Small intestine (tissue), 7 donors: ENCODE results near the gene DDX42. TPM values are rescaled to one million over a fixed set of nuclear protein-coding genes. Genes with fewer than 3 reads are reported as not detected.
A peak's percentile ranks its signal among the peaks of the same experiment; 100 is the strongest.

ENCODE experiments used
- DNase-seq, 2 donors: peaks; one replicate each; pipeline versions ENCODE4 v3.0.0 to v3.0.0-alpha.2; 2013
- FAIRE-seq: peaks from 2 replicates; lab custom pipeline; 2012; peaks lifted over from hg19 to GRCh38; lab: Jason Lieb, UNC
- H3K27ac ChIP-seq, 3 donors: one replicate each; pipeline ENCODE4 v1.5.1; 2013; ENCODE audit warnings: low read length in 2 of 3, mild to moderate bottlenecking in 2 of 3, control low read depth in 1 of 3, inconsistent platforms in 1 of 3, low read depth in 1 of 3, moderate library complexity in 1 of 3
- H3K27me3 ChIP-seq, 3 donors: one replicate each; pipeline ENCODE4 v1.6.1; 2013; ENCODE audit warnings: low read length in 3 of 3, inconsistent platforms in 1 of 3; ENCODE audit not compliant: control insufficient read depth in 3 of 3, insufficient read depth in 3 of 3
- H3K36me3 ChIP-seq, 3 donors: one replicate each; pipeline ENCODE4 v1.6.1; 2013; ENCODE audit warnings: low read length in 3 of 3, inconsistent platforms in 1 of 3, low read depth in 1 of 3, mild to moderate bottlenecking in 1 of 3, moderate library complexity in 1 of 3; ENCODE audit not compliant: control insufficient read depth in 3 of 3, insufficient read depth in 2 of 3
- H3K4me1 ChIP-seq, 3 donors: one replicate each; pipeline ENCODE4 v1.6.1; 2013; ENCODE audit warnings: low read length in 2 of 3, inconsistent platforms in 1 of 3, low read depth in 1 of 3, mild to moderate bottlenecking in 1 of 3, moderate library complexity in 1 of 3; ENCODE audit not compliant: control insufficient read depth in 3 of 3, insufficient read depth in 2 of 3
- H3K4me3 ChIP-seq, 3 donors: one replicate each; pipeline ENCODE4 v1.5.1; 2013; ENCODE audit warnings: low read length in 3 of 3, control low read depth in 1 of 3, inconsistent platforms in 1 of 3, low read depth in 1 of 3, mild to moderate bottlenecking in 1 of 3, moderate library complexity in 1 of 3
- H3K9me3 ChIP-seq, 2 donors: one replicate each; pipeline ENCODE4 v1.6.1; 2013; ENCODE audit warnings: low read depth in 1 of 2, low read length in 1 of 2; ENCODE audit not compliant: control insufficient read depth in 2 of 2, insufficient read depth in 1 of 2
- WGBS, 3 donors: extraction: QIAGEN DNeasy Blood & Tissue Kit; methylation state at CpG; one replicate each; pipeline ENCODE4 v1.1.7; 2013; 5-methylcytosine and 5-hydroxymethylcytosine counted together
- polyA plus RNA-seq, 4 donors: library from polyadenylated mRNA; stranded (reverse) in 3 of 4; unstranded in 1 of 4; fragments of 200-250 nt in 3 of 4; fragments of 120-200 nt in 1 of 4; gene quantifications; one replicate each; pipeline versions ENCODE4 v1.2.1 to v1.2.3, GENCODE V29; 2013
- donor health status: healthy with polysubstance abuse.
- donor health status: control.
- donor health status: control.
- donor health status: Bipolar disorder and iron deficiency.
- donor health status: healthy.

Gene DDX42
- polyA plus RNA-seq, 4 donors: 43.5 to 128 (median 51.6) TPM

DNA sequence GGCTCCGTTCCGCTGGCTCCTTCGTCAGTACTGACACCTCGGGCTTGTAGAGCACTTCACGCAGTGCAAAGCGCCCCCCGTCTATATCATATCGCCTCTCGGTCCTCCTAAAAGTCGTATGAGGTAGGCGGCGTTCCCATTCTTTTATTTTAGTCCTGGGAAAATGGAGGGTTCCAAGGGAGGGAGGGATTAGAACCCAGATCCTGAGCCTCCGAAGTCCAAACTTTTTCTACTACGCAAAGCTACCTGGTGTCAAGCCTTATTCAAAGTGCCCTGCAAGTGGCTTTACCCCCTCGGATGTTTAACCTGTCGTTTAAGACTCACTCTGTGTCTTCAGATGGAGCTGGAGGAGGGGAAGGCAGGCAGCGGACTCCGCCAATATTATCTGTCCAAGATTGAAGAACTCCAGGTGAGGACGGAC lies 53.8 kb downstream of the DDX42 start:
- FAIRE-seq (no peak), DNase-seq (no peak)
- peak overlapping the region; percentile 82 to 89 (median 84) for H3K4me3 ChIP-seq
- WGBS, 3 donors: 1 to 2% (median 2%) methylated on average over 17 to 19 of the region's 19 CpGs
- H3K27ac ChIP-seq: peak overlapping the region; percentile 35 to 89 (median 86)
- H3K36me3 ChIP-seq: peaks cover 19 to 61% (median 21%) of the 10 kb centered on the region in 3 donors
- H3K27me3 ChIP-seq: no peaks in the 10 kb centered on the region
- peaks cover 3 to 23% (median 5%) of the 10 kb centered on the region in 3 donors for H3K4me1 ChIP-seq
- no peaks in the 10 kb centered on the region for H3K9me3 ChIP-seq

- Histone ChIP-seq H3K9me3 (no peaks in the 10 kb centered on the region), H3K27ac (no peak overlapping the region), H3K36me3 (peaks cover 23 to 65% (median 23%) of the 10 kb centered on the region in 3 donors), H3K4me3 (no peak overlapping the region), H3K4me1 (peaks cover 3 to 23% (median 5%) of the 10 kb centered on the region in 3 donors), H3K27me3 (no peaks in the 10 kb centered on the region)
- DNase-seq (no peak), FAIRE-seq (no peak)
- 91 to 94% (median 92%) methylated on average over 3 of the region's 3 CpGs for WGBS, 3 donors
Measured at GRCh38 chr17:63828936-63829335, 55.0 kb downstream of the DDX42 start.

DNA sequence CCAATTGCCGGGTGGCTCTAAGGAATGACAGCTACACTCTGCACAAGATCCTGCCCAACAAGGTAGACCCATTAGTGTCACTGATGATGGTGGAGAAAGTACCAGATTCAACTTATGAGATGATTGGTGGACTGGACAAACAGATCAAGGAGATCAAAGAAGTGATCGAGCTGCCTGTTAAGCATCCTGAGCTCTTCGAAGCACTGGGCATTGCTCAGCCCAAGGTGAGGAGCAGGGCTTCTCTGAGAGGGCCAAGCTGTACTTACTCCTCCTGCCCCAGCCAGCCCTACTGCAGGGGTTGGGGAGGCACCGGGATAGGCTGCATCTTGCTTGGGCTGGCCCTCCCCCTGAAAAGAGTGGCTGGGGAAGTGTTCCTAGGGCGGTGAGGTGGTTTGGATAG lies 56.3 kb downstream of the DDX42 start:
- Histone ChIP-seq H3K4me3 (no peak overlapping the region), H3K4me1 (peaks cover 3 to 23% (median 5%) of the 10 kb centered on the region in 3 donors), H3K36me3 (peaks cover 30 to 66% (median 31%) of the 10 kb centered on the region in 3 donors), H3K27me3 (no peaks in the 10 kb centered on the region), H3K27ac (no peak overlapping the region), H3K9me3 (no peaks in the 10 kb centered on the region)
- no peak for FAIRE-seq
- WGBS, 3 donors: 91 to 98% (median 91%) methylated on average over 5 of the region's 5 CpGs
- DNase-seq: no peak

GRCh38 chr17:63830904-63831491 lies 57.0 kb downstream of the DDX42 start:
- DNase-seq: no peak
- peaks cover 30 to 70% (median 31%) of the 10 kb centered on the region in 3 donors for H3K36me3 ChIP-seq
- WGBS, 3 donors: 84 to 90% (median 86%) methylated on average over 15 of the region's 15 CpGs
- no peaks in the 10 kb centered on the region for H3K9me3 ChIP-seq
- no peak overlapping the region for H3K4me3 ChIP-seq
- H3K27me3 ChIP-seq: no peaks in the 10 kb centered on the region
- FAIRE-seq: no peak
- H3K27ac ChIP-seq: no peak overlapping the region
- H3K4me1 ChIP-seq: peaks cover 3 to 16% (median 5%) of the 10 kb centered on the region in 3 donors

DNA sequence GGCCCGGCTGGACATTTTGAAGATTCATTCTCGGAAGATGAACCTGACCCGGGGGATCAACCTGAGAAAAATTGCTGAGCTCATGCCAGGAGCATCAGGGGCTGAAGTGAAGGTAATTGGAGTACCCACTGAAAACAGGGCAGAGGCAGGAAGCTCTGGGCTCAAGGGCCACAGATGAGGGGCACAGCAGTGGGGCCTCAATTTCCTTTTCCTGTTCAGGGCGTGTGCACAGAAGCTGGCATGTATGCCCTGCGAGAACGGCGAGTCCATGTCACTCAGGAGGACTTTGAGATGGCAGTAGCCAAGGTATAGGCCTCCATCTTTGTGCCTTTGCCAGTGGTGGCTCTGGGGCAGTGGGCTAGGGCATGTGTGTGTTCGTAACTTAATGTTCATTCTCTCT lies 57.5 kb downstream of the DDX42 start:
- no peak overlapping the region for H3K27ac ChIP-seq
- peaks cover 30 to 74% (median 31%) of the 10 kb centered on the region in 3 donors for H3K36me3 ChIP-seq
- WGBS, 3 donors: 66 to 69% (median 67%) methylated on average over 8 of the region's 8 CpGs
- no peak for DNase-seq
- no peak for FAIRE-seq
- H3K4me3 ChIP-seq: no peak overlapping the region
- no peaks in the 10 kb centered on the region for H3K9me3 ChIP-seq
- H3K4me1 ChIP-seq: peaks cover 3 to 15% (median 5%) of the 10 kb centered on the region in 3 donors
- H3K27me3 ChIP-seq: no peaks in the 10 kb centered on the region

GRCh38 chr17:63832014-63832413 lies 58.0 kb downstream of the DDX42 start:
- no peak overlapping the region for H3K27ac ChIP-seq
- DNase-seq: no peak
- H3K27me3 ChIP-seq: no peaks in the 10 kb centered on the region
- 80 to 88% (median 88%) methylated on average over 5 of the region's 5 CpGs for WGBS, 3 donors
- no peaks in the 10 kb centered on the region for H3K9me3 ChIP-seq
- peaks cover 3 to 15% (median 5%) of the 10 kb centered on the region in 3 donors for H3K4me1 ChIP-seq
- peaks cover 30 to 79% (median 31%) of the 10 kb centered on the region in 3 donors for H3K36me3 ChIP-seq
- H3K4me3 ChIP-seq: no peak overlapping the region
- no peak for FAIRE-seq

GRCh38 chr17:63832455-63832854 lies 58.5 kb downstream of the DDX42 start:
- Histone ChIP-seq H3K4me1 (peaks cover 3 to 15% (median 5%) of the 10 kb centered on the region in 3 donors), H3K4me3 (no peak overlapping the region), H3K27me3 (no peaks in the 10 kb centered on the region), H3K36me3 (peaks cover 30 to 83% (median 31%) of the 10 kb centered on the region in 3 donors), H3K27ac (no peak overlapping the region), H3K9me3 (no peaks in the 10 kb centered on the region)
- WGBS, 3 donors: 79 to 83% (median 82%) methylated on average over 2 of the region's 2 CpGs
- FAIRE-seq (no peak), DNase-seq (no peak)

- no peak overlapping the region for H3K4me3 ChIP-seq
- no peak for FAIRE-seq
- peaks cover 3 to 13% (median 5%) of the 10 kb centered on the region in 3 donors for H3K4me1 ChIP-seq
- no peak overlapping the region for H3K27ac ChIP-seq
- no peaks in the 10 kb centered on the region for H3K9me3 ChIP-seq
- 84 to 85% (median 85%) methylated on average over 14 of the region's 14 CpGs for WGBS, 3 donors
- peaks cover 30 to 90% (median 31%) of the 10 kb centered on the region in 3 donors for H3K36me3 ChIP-seq
- DNase-seq: no peak
- H3K27me3 ChIP-seq: no peaks in the 10 kb centered on the region
Measured at GRCh38 chr17:63833026-63833740, 59.2 kb downstream of the DDX42 start.
